H1 (cell line): ENCODE measurements around the gene MTTP. TPM values are rescaled to one million over a fixed set of nuclear protein-coding genes. Genes with fewer than 3 reads are reported as not detected.
A peak's percentile ranks its signal among the peaks of the same experiment; 100 is the strongest.

Experiments
- CTCF ChIA-PET: fragments of 300-600 bp; sonication (Branson Sonifier 250); formaldehyde crosslinking; loops from one replicate; lab custom pipeline; 2021; ENCODE audit not compliant: partially characterized antibody; lab: Charles Lee
- POLR2A ChIA-PET: fragments of 300-600 bp; sonication (Branson Sonifier 250); formaldehyde crosslinking; loops from one replicate; lab custom pipeline; 2021; ENCODE audit warnings: inconsistent platforms; ENCODE audit not compliant: partially characterized antibody; lab: Charles Lee
- DNase-seq, 2 experiments: peaks; one replicate each; pipeline versions ENCODE4 v3.0.0 to v3.0.0-alpha.2; 2010 to 2022; ENCODE audit warnings: low spot score in 2 of 2, low read depth in 1 of 2, mixed read lengths in 1 of 2
- FAIRE-seq: peaks from 2 replicates; lab custom pipeline; 2011; peaks lifted over from hg19 to GRCh38; lab: Jason Lieb, UNC
- H2AFZ ChIP-seq: 2 replicates; pipeline ENCODE4 v1.8.1; 2012; ENCODE audit warnings: low read length, inconsistent platforms
- H2AK5ac ChIP-seq: 2 replicates; pipeline ENCODE4 v1.6.1; 2013; ENCODE audit warnings: low read depth, low read length
- H2BK120ac ChIP-seq: replicated peaks from 2 replicates; pipeline ENCODE3; 2013; ENCODE audit warnings: low read depth, low read length, inconsistent platforms
- H2BK12ac ChIP-seq: 2 replicates; pipeline ENCODE4 v1.6.1; 2013; ENCODE audit warnings: low read depth, low read length
- H2BK15ac ChIP-seq: 2 replicates; pipeline ENCODE4 v1.6.1; 2013; ENCODE audit warnings: low read length
- H2BK20ac ChIP-seq: 2 replicates; pipeline ENCODE4 v1.6.1; 2013; ENCODE audit warnings: low read length
- H2BK5ac ChIP-seq: 2 replicates; pipeline ENCODE4 v1.6.1; 2013; ENCODE audit warnings: low read depth, low read length
- H3K14ac ChIP-seq: 2 replicates; pipeline ENCODE4 v1.6.1; 2013; ENCODE audit warnings: inconsistent platforms; ENCODE audit not compliant: insufficient read length
- H3K18ac ChIP-seq: 2 replicates; pipeline ENCODE4 v1.6.1; 2013; ENCODE audit warnings: low read length; ENCODE audit errors: extremely low read depth
- H3K23ac ChIP-seq: 2 replicates; pipeline ENCODE4 v1.6.1; 2013; ENCODE audit warnings: inconsistent platforms; ENCODE audit not compliant: insufficient read length
- H3K23me2 ChIP-seq: 2 replicates; pipeline ENCODE4 v1.6.1; 2013; ENCODE audit warnings: low read depth, low read length
- H3K27ac ChIP-seq: 2 replicates; pipeline ENCODE4 v1.6.1; 2011; ENCODE audit warnings: low read depth, low read length, inconsistent platforms
- H3K27me3 ChIP-seq, 4 experiments: replicated peaks in 1 of 4; 1 replicate in 1 of 4; 2 replicates in 3 of 4; pipeline versions ENCODE4 v1.6.1 to v1.8.1; 2011 to 2013; ENCODE audit warnings: low read length in 3 of 4, mild to moderate bottlenecking in 3 of 4, inconsistent platforms in 2 of 4, mixed read lengths in 2 of 4, moderate library complexity in 1 of 4; ENCODE audit not compliant: control insufficient read depth in 3 of 4, insufficient read depth in 3 of 4; ENCODE audit errors: extremely low read depth in 1 of 4
- H3K36me3 ChIP-seq, 4 experiments: 2 replicates each; pipeline versions ENCODE4 v1.6.1 to v1.8.1; 2011 to 2013; ENCODE audit warnings: mild to moderate bottlenecking in 4 of 4, low read length in 3 of 4, moderate library complexity in 2 of 4, control low read depth in 1 of 4, inconsistent platforms in 1 of 4; ENCODE audit not compliant: insufficient read depth in 4 of 4, control insufficient read depth in 2 of 4
- H3K4ac ChIP-seq: replicated peaks from 2 replicates; pipeline ENCODE3; 2013; ENCODE audit warnings: low read length, low read depth, mixed read lengths, inconsistent platforms; ENCODE audit not compliant: insufficient read length
- H3K4me1 ChIP-seq, 4 experiments: replicated peaks in 1 of 4; 1 replicate in 1 of 4; 2 replicates in 3 of 4; pipeline versions ENCODE4 v1.6.1 to v1.8.1; 2011 to 2013; ENCODE audit warnings: low read length in 3 of 4, inconsistent platforms in 2 of 4, mixed read lengths in 1 of 4; ENCODE audit not compliant: insufficient read depth in 4 of 4, control insufficient read depth in 3 of 4
- H3K4me2 ChIP-seq, 2 experiments: 2 replicates each; pipeline versions ENCODE4 v1.6.1 to v1.8.1; 2011 to 2013; ENCODE audit warnings: low read depth in 2 of 2, low read length in 2 of 2, control low read depth in 1 of 2, inconsistent platforms in 1 of 2, mild to moderate bottlenecking in 1 of 2; ENCODE audit not compliant: insufficient read depth in 1 of 2
- H3K4me3 ChIP-seq, 4 experiments: fragments of 200-600, 300-600 bp in 1 of 4; sonication (generic), shearing (Covaris generic), sonication (Bioruptor Twin) in 1 of 4; 2 replicates each; pipeline versions ENCODE4 v1.5.1 to v1.8.1; 2011 to 2016; ENCODE audit warnings: low read length in 4 of 4, low read depth in 3 of 4, control low read depth in 2 of 4, inconsistent platforms in 2 of 4, mild to moderate bottlenecking in 2 of 4, mixed read lengths in 1 of 4, moderate library complexity in 1 of 4; ENCODE audit not compliant: insufficient read depth in 2 of 4; ENCODE audit errors: extremely low read depth in 1 of 4
- H3K56ac ChIP-seq: replicated peaks from 2 replicates; pipeline ENCODE3; 2013; ENCODE audit warnings: low read depth, mild to moderate bottlenecking, mixed read lengths, low read length, inconsistent platforms; ENCODE audit not compliant: insufficient read length
- H3K79me1 ChIP-seq: 2 replicates; pipeline ENCODE4 v1.6.1; 2013; ENCODE audit warnings: low read depth, low read length, control low read depth
- H3K79me2 ChIP-seq, 2 experiments: 2 replicates each; pipeline versions ENCODE4 v1.6.1 to v1.8.1; 2012 to 2013; ENCODE audit warnings: low read length in 2 of 2, mild to moderate bottlenecking in 2 of 2, inconsistent platforms in 1 of 2; ENCODE audit not compliant: insufficient read depth in 2 of 2, control insufficient read depth in 1 of 2
- H3K9ac ChIP-seq, 4 experiments: replicated peaks in 1 of 4; 1 replicate in 1 of 4; 2 replicates in 3 of 4; pipeline versions ENCODE4 v1.6.1 to v1.8.1; 2011 to 2013; ENCODE audit warnings: low read depth in 3 of 4, low read length in 3 of 4, control low read depth in 2 of 4, mild to moderate bottlenecking in 2 of 4, moderate library complexity in 2 of 4, inconsistent platforms in 1 of 4; ENCODE audit errors: extremely low read depth in 1 of 4
- H3K9me3 ChIP-seq, 2 experiments: 2 replicates each; pipeline versions ENCODE4 v1.6.1 to v1.8.1; 2012 to 2013; ENCODE audit warnings: mild to moderate bottlenecking in 2 of 2, moderate library complexity in 2 of 2, control low read depth in 1 of 2, inconsistent platforms in 1 of 2, low read depth in 1 of 2, low read length in 1 of 2, mixed read lengths in 1 of 2; ENCODE audit not compliant: insufficient read depth in 2 of 2
- H4K20me1 ChIP-seq, 2 experiments: replicated peaks in 1 of 2; 2 replicates each; pipeline versions ENCODE3 to v1.8.1; 2011 to 2013; ENCODE audit warnings: inconsistent platforms in 2 of 2, low read length in 2 of 2, mild to moderate bottlenecking in 1 of 2; ENCODE audit not compliant: insufficient read depth in 2 of 2, control insufficient read depth in 1 of 2
- H4K5ac ChIP-seq: 2 replicates; pipeline ENCODE4 v1.6.1; 2013; ENCODE audit warnings: low read length, low read depth, mixed read lengths, inconsistent platforms; ENCODE audit not compliant: insufficient read length
- H4K8ac ChIP-seq: 2 replicates; pipeline ENCODE4 v1.8.0; 2013; ENCODE audit warnings: mild to moderate bottlenecking, moderate library complexity, low read length, inconsistent platforms; ENCODE audit not compliant: insufficient read depth; ENCODE audit errors: extremely low read depth
- H4K91ac ChIP-seq: replicated peaks from 2 replicates; pipeline ENCODE3; 2013; ENCODE audit warnings: low read length, mixed read lengths, inconsistent platforms; ENCODE audit not compliant: insufficient read length
- ASH2L ChIP-seq: fragments of 200-600, 300-600 bp; sonication (generic); IDR thresholded peaks from one replicate; pipeline ENCODE4 v1.7.1; 2017; ENCODE audit warnings: low read length
- CREB1 ChIP-seq: IDR thresholded peaks from 2 replicates; pipeline ENCODE4 v1.6.1; 2012; ENCODE audit warnings: inconsistent platforms
- SRF ChIP-seq: IDR thresholded peaks from 2 replicates; pipeline ENCODE4 v1.6.1; 2011; ENCODE audit warnings: mild to moderate bottlenecking, low read depth, low read length, moderate library complexity
- TAF1 ChIP-seq: IDR thresholded peaks from 2 replicates; pipeline ENCODE4 v1.6.1; 2011; ENCODE audit warnings: mild to moderate bottlenecking, low read depth, low read length
- TCF12 ChIP-seq: IDR thresholded peaks from 2 replicates; pipeline ENCODE4 v1.6.1; 2011; ENCODE audit warnings: low read depth, mild to moderate bottlenecking, low read length
- WGBS, 2 experiments: shearing (Covaris generic) in 1 of 2; methylation state at CpG; one replicate each; pipeline versions ENCODE4 v1.1.6 to v1.1.7; 2013 to 2015; ENCODE audit warnings: low lambda C conversion rate in 2 of 2, mixed read lengths in 2 of 2, inconsistent platforms in 1 of 2, low coverage in 1 of 2, missing lambda C conversion rate in 1 of 2; ENCODE audit not compliant: insufficient replicate concordance in 2 of 2, insufficient coverage in 1 of 2, insufficient read length in 1 of 2; ENCODE audit errors: extremely low coverage in 1 of 2, missing lambda C conversion rate in 1 of 2; 5-methylcytosine and 5-hydroxymethylcytosine counted together
- polyA plus RNA-seq, 7 experiments: library from polyadenylated mRNA; depleted of rRNA in 3 of 7; stranded (reverse) in 5 of 7; unstranded in 2 of 7; fragments of >200 nt in 5 of 7; fragments of 200-250 nt in 2 of 7; gene quantifications; 1 replicate in 5 of 7; 2 replicates in 1 of 7; 4 replicates in 1 of 7; pipeline versions ENCODE4 v1.2.1 to v1.2.3, GENCODE V29; 2011 to 2013; ENCODE audit warnings: missing spikeins in 2 of 7, mixed read lengths in 2 of 7
- total RNA-seq: library from RNA; stranded (reverse); fragmentation: NEBNext Ultra II Directional; extraction: Animal tissue kit (Norgen Biotek cat#: 25700); gene quantifications from 2 replicates; pipeline ENCODE4 v1.2.1, GENCODE V29; 2021
- TF ChIP-seq, protein P1 (sequence below), 3 experiments: IDR thresholded peaks; 1 replicate in 2 of 3; 2 replicates in 1 of 3; pipeline versions ENCODE4 v1.5.1 to v1.6.1; 2011; ENCODE audit warnings: low read length in 3 of 3, mild to moderate bottlenecking in 3 of 3, inconsistent platforms in 2 of 3, low read depth in 1 of 3, moderate library complexity in 1 of 3; ENCODE audit not compliant: insufficient read depth in 1 of 3; ENCODE audit errors: control extremely low read depth in 1 of 3
- TF ChIP-seq, protein P2 (sequence below): IDR thresholded peaks from 2 replicates; pipeline ENCODE4 v1.6.1; 2011; ENCODE audit warnings: low read length, improper control_type of control experiment

MTTP gene
- total and polyA plus RNA-seq, 2 of the 8 experiments (the other 6 are each of a cell fraction or from before 2014, with no cell fraction given): 0.12 to 0.26 TPM

DNA sequence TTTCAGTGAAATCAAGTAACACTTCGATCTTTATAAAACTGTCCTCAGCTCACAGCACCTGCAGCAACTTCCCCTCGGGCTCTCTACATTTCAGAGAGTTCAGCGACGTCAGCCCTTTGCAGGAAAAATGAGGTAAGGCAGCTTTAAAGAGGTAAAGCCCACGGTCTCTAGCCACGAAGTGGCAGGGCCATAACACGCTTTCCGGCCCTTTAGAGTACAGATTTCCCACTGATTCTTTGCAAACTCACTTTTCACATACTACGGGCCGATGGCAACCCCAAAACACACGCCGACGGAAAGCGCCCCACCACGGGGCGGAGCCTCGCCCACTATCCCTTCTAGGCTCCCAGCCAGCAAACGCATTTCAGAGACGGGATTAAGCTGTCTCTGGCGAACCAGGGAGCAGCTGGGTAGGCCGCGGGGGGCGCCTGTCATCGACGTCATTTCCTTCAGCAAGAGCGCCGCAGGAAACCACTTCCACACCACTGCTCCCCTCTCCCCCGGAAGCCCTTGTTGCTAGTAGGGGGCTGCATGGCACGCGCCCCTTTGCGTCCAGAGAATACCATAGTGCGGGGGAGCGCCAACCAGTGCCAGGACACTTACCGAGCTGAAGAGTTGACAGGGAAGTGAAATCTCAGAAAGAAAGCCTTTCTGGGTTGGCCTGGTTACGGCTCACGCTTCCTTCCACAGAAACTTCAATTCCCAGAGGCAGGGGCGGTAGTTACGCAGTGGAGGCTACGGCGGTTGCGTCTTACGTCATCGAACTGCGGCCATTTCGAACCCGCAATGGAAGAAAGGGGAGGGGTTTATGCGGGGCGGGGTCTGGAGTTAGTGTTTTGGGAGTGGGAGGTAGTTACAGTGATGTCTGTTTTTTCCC, 11.1 kb upstream of the MTTP start, which contains the start of gene TRMT10A:
Gene TRMT10A, minus strand, starts transcription at position 730 of the 877 bp plus-strand sequence. CDS start 4,701 bp downstream, outside the sequence.
- H3K23me2 ChIP-seq: peaks cover 5% of the 10 kb centered on the region; the same call in 1 of the 2 replicates
- H3K4ac ChIP-seq: peak within 1 kb of the TSS; percentile 27
- no peak within 1 kb of the TSS for H2AK5ac ChIP-seq
- peak within 1 kb of the TSS; percentile 92; the same call in 1 of the 2 replicates for H4K8ac ChIP-seq
- no peaks in the 10 kb centered on the region for H3K79me2 ChIP-seq
- H4K20me1 ChIP-seq: no peaks in the 10 kb centered on the region
- no peak within 1 kb of the TSS for H2BK20ac ChIP-seq
- no peak within 1 kb of the TSS for H3K23ac ChIP-seq
- no peaks in the 10 kb centered on the region for H3K27me3 ChIP-seq
- peak within 1 kb of the TSS; percentile 96 for H2BK5ac ChIP-seq
- no peak within 1 kb of the TSS for H2BK12ac ChIP-seq
- H3K4me2 ChIP-seq: peak within 1 kb of the TSS; percentile 72 to 77
- peak within 1 kb of the TSS; percentile 84; the same call in 1 of the 2 replicates for H3K18ac ChIP-seq
- no peaks in the 10 kb centered on the region for H3K36me3 ChIP-seq
- peak within 1 kb of the TSS; percentile 73 to 89 (median 88) for H3K4me3 ChIP-seq
- peak within 1 kb of the TSS; percentile 94 for H3K27ac ChIP-seq
- peak within 1 kb of the TSS; percentile 99 for H4K5ac ChIP-seq
- H3K9me3 ChIP-seq: no peaks in the 10 kb centered on the region
- peak within 1 kb of the TSS; percentile 65; the same call in 1 of the 2 replicates for H2BK15ac ChIP-seq
- peak; percentile 90 to 94 for DNase-seq
- peak within 1 kb of the TSS; percentile 52 to 83 (median 75) for H3K9ac ChIP-seq
- POLR2A ChIA-PET: interaction anchor here (0.6 to 2.0 kb wide), 8 partner anchors 9 to 475 kb away, joined by 3 to 8 read pairs (median 3); partner anchors contain the start of genes ADH5, DAPP1 and H2AZ1
- CTCF ChIA-PET: interaction anchor here (0.7 to 3.1 kb wide), 10 partner anchors 13 to 261 kb away, joined by 3 to 29 read pairs (median 3); partner anchors contain the start of gene DAPP1
- peak within 1 kb of the TSS; percentile 87 for H3K56ac ChIP-seq
- peak within 1 kb of the TSS; percentile 97 for H2BK120ac ChIP-seq
- H3K14ac ChIP-seq: no peak within 1 kb of the TSS
- H2AFZ ChIP-seq: peak within 1 kb of the TSS; percentile 98
- FAIRE-seq: peak; percentile 95
- H3K4me1 ChIP-seq: no peaks in the 10 kb centered on the region; a peak in 1 of 7 replicates
- H3K79me1 ChIP-seq: no peaks in the 10 kb centered on the region
- H4K91ac ChIP-seq: peak within 1 kb of the TSS; percentile 98
- 2% methylated on average over 47 of the region's 48 CpGs; no CpG with 5 or more reads in 1 of the 2 experiments for WGBS, 2 experiments
- TF ChIP-seq TAF1: peak; percentile 83
- TF ChIP-seq CREB1: peak; percentile 95
- TF ChIP-seq, protein P1, sequence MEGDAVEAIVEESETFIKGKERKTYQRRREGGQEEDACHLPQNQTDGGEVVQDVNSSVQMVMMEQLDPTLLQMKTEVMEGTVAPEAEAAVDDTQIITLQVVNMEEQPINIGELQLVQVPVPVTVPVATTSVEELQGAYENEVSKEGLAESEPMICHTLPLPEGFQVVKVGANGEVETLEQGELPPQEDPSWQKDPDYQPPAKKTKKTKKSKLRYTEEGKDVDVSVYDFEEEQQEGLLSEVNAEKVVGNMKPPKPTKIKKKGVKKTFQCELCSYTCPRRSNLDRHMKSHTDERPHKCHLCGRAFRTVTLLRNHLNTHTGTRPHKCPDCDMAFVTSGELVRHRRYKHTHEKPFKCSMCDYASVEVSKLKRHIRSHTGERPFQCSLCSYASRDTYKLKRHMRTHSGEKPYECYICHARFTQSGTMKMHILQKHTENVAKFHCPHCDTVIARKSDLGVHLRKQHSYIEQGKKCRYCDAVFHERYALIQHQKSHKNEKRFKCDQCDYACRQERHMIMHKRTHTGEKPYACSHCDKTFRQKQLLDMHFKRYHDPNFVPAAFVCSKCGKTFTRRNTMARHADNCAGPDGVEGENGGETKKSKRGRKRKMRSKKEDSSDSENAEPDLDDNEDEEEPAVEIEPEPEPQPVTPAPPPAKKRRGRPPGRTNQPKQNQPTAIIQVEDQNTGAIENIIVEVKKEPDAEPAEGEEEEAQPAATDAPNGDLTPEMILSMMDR (IDR thresholded peaks at IDR 0.05; ENCODE audit: control extremely low read depth in 1 of 3, insufficient read depth in 1 of 3, low read depth in 1 of 3, low read length in 3 of 3): no peak
- no peak for TF ChIP-seq TCF12
- TF ChIP-seq SRF: peak; percentile 58
- TF ChIP-seq, protein P2, sequence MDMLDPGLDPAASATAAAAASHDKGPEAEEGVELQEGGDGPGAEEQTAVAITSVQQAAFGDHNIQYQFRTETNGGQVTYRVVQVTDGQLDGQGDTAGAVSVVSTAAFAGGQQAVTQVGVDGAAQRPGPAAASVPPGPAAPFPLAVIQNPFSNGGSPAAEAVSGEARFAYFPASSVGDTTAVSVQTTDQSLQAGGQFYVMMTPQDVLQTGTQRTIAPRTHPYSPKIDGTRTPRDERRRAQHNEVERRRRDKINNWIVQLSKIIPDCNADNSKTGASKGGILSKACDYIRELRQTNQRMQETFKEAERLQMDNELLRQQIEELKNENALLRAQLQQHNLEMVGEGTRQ: no peak
- TF ChIP-seq ASH2L: peak; percentile 91
